ENCODE measurements around the gene RAD50.

- no peak for TF ChIP-seq CTCF (IDR thresholded peaks at IDR 0.05)
- TF ChIP-seq EP300 (IDR thresholded peaks at IDR 0.05), result no peak
Observed at GRCh38 chr5:132687995-132688394, 131.2 kb downstream of the RAD50 start.

Measured in esophagus muscularis mucosa (tissue), 3 donors.